CD4-positive, alpha-beta T cell treated with Interleukin-4 for 4 hours (primary cell): Measurements from ENCODE around the gene RP9.
"Not testable (repeated sequence)": the region's sequence is repeated elsewhere in the genome, so short reads cannot be mapped to it uniquely, and the experiment has no call there.

Experiments
- DNase-seq: peaks from one replicate; pipeline ENCODE4 v3.0.0-alpha.2; 2020

Gene RP9

DNA sequence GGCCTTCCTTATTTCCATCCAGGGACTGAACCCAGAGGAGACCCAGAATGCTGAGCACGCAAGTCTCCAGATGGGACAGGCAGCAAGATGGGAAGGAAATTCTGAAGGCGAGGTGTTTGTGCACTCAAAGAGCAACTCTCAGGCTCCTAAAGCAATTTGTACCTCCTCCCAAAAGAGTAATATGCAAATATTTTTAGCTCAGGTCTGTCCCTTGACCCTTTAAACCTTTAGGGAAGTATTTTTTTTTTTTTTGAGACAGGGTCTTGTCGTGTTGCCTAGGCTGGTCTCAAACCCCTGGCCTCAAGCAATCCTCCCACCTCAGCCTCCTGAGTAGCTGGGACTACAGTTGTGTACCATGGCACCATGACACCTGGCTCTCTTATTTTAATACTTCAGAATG, 8.4 kb downstream of the RP9 start:
- DNase-seq = no peak

DNA sequence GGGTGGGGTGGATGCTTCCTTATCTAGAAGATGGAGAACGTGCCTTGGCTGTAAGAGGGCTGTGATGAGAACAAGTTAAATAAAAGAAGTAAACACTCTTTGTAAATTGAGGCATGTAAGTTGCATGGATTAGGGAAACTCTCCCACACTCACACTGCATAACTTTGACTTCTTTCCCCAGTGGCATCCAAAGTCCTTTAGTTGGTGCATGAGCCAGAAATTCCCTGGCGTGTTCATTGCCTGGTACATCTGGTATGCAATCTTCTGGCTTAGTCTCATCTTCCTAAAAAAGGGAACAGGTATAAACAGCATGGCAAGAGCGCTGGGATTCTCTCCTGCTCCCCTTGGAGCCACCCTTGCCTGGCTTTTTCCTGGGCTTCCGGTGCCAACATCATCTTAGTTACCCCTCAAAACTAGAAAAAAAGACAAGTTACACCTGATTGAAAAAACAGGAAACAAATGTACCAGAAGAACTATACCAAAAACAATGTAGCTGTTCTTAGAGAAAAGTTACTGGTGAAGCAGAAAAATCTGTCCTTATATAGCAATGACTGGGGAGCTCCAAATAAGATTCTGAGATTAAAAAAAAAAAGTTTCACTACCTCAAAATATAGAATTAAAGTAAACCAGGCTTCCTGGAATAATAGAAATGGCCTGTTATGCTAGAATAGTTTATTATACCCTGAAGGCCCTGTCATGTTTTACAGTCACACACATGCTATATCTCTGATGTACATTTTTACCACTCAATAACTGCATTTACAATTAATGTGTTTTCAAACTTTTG, 9.9 kb downstream of the RP9 start:
- no peak for DNase-seq

DNA sequence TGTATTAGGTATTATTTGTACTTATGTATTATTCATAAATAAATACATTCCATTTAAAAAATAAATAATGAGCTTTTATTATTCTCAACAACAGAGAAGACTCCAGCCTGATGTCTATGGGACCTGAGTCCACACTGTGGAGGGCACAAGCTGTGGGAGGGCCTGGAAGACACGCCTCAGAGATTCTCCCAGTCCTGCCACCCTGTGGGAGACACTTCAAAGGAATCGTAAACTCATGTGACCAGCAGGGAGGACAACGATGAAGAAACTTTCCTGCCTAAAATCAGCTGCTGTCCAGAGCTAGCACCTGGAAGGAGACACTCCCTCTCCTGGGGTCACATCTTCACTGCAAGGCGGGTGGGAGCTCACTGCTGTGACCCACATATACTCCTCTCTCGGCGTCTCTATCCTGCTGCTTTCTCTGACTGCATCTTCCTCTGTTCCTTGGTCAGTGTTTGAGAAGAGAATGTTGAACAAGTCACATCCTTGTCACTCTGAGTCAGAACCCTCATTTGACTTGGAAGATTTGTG, 14.4 kb downstream of the RP9 start:
- not testable (repeated sequence) for DNase-seq

GRCh38 chr7:33093266-33093665, 15.9 kb downstream of the RP9 start:
- no peak for DNase-seq

DNA sequence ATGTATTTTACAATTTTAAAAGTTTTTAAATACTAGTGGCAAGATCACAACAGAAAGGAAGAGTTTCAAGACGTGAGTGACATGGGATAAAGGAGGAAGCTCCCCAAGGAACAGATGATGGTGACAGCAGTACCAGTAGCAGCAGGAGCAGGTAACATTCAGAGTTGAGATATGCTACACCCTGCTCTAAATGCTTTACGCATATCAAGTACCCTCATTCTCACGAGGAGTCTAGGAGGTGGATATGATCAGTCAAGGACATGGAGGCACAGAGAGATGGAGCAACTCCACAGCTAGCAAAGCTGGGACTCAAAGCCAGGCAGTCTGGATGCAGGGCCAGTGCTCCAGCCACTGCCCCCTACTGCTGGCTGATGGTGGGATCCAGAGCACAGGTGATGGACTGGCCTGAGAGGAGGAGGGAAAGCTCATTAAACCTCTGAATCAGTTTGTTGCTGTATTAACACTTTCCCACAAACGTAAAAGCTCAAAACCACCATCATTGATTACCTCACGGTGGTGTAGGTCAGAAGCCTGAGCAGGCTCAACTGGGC, 17.5 kb downstream of the RP9 start:
- DNase-seq = no peak

DNA sequence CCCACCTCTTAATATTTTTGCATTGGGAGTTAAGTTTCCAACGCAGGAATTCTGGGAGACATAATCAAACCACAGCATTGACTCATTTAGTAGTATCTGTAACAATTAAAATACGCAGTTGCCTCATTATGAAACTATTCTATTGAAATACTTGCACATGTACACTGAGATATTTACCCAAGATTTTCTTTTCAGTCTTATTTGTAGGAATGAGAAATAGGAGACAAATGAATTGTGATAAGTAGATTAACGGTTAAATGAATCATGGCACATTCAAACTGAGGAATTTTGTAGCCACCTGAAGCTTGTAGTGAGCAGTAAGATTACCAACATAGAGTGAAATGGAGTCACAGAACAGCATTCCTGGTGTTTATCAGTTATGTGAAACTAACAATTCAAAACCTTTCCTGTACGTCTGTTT, 18.1 kb downstream of the RP9 start:
- no peak for DNase-seq

GRCh38 chr7:33089142-33089541, 20.1 kb downstream of the RP9 start:
- DNase-seq = no peak

DNA sequence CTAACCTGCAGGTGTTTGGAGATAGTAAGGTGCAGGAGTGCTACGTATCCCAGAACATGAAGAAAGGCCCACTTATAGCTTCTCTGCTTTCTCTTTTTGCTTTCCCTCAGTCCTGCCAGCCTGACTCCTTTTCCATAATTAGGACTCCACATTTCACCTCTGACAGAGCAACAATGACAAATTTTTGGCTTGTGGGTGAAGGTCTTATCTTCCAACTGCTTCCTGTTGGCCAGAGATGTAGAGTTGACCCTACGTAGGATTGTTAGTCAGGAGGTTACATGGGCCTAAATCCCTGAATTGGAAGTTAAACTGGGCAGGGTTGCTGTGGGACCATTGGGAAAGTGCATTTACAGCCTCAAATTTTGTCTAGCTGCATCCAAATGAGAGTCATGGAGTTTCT, 21.3 kb downstream of the RP9 start:
- no peak for DNase-seq

DNA sequence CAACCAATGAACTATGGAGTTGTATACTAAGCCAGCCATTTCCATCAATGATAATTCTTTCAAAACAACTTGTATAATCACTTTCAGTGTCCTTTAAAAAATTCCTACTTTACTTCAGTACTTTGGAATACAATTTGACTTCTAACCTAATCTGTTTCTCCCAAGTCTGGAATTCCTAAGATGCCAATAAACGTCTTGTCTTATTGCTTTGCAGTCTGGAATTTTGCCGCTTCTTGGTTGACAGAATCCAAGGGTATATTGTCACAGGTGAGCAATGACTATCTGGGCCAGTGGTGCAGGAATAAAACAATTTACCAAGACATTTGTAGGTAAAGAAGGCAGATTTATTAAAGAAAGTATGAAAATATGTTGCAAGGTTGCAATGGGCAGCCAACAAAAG, 21.8 kb downstream of the RP9 start:
- DNase-seq = no peak

DNA sequence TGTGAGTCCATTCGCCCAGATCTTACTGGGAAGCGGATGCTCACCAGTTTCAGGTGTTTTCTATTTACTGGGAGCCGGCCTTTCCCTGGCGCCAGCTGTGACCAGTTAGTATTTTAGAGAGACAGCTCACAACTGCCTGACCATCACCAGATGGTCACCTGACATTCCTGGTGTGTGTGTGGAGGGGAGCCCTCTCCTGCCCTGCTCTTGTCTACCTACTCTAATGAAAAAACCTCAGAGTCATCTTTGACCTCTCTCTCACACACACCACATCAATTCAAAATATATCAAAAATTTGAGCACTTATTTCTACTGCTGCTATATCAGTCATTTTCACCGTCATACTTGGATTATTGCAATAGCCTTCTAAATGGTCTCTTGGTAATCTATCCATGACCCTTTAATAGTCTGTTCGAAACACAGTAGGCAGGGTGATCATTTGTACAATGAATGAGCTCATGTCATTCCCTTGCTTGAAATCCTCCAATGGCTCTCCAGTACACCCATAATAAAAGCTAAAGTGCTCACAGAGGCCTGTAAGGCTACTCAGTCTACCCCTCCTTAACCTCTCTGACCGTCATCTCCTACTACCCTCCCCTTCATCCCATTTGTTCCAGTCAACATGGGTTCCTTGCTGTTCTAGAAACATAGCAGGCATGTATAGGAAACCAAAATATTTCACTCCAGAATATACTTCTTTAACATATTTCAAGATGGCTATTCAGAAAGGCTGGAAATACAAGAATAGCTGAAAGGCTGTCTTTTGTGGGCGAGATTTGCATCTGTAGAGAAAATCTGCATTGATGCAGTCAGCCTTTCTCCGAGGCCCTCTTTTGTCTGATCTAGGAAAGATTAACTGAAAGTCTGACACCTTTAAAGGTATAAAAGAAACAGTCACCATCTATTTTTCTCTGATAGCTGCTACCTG, 29.2 kb downstream of the RP9 start:
- DNase-seq = no peak

GRCh38 chr7:33079096-33079495, 30.1 kb downstream of the RP9 start:
- DNase-seq = no peak

- no peak for DNase-seq
These were observed 32.5 kb downstream of the RP9 start for GRCh38 chr7:33076737-33077136.

DNA sequence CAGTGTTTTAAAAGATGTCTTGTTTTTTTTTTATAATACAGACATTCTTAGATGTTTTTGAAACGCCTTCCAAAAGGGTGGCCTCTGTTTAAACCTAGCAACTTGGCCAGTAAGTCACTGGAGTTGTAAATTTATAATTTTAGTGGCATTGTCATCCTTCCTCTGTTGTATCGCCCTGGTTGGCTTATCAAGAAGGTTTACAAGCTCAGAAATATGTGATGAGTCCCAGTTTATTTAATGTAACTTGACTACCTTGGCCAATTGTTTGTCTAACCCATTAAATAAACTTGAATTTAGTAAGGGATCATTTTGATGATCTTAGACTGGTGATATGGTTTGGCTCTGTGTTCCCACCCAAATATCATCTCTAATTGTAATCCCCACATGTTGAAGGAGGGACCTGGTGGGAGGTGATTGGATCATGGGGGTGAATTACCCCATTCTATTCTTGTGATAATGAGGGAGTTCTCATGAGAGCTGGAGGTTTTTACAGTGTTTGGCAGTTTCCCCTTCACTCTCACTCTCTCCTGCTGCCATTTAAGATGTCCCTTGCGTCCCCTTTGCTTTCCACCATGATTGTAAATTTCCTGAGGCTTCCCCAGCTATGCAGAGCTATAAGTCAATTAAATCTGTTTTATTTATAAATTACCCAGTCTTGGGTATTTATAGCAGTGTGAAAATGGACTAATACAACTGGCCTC, 33.2 kb downstream of the RP9 start:
- DNase-seq = no peak

DNA sequence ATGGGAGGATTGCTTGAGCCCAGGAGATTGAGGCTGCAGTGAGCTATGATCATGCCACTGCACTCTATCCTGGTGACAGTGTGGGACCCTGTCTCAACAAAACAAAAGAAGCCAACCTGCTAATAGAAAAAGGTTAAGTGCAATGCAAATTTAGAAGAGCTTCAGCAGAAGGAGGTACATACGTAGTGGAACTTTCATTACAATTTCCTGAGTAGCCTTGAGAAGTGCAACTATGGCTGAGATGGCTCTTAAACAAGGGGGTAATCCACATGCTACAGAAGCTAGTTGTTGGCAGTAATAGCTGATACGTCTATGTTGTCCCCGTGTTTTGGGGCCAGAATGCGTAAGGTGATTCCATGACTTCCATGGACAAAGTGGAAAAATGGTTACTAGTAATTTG, 36.0 kb downstream of the RP9 start:
- DNase-seq = no peak

DNA sequence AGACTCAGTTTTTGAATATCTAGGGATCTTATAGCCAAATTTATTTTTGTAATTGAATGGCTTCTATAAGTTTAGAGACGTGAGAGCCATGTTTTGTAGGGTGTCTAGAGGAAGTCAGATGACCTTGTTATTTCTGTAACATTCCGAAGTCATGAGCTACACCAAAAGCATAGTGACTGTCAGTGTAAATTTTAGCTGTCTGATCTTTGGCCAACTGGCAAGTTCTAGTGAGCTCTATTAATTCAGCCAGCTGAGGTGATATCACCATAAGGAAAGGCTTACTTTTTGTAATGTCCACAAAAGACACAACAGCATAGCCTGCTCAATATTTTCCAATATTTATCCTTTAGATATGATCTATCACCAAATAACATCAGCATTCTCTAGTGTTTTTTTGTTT, 36.7 kb downstream of the RP9 start:
- no peak for DNase-seq

DNA sequence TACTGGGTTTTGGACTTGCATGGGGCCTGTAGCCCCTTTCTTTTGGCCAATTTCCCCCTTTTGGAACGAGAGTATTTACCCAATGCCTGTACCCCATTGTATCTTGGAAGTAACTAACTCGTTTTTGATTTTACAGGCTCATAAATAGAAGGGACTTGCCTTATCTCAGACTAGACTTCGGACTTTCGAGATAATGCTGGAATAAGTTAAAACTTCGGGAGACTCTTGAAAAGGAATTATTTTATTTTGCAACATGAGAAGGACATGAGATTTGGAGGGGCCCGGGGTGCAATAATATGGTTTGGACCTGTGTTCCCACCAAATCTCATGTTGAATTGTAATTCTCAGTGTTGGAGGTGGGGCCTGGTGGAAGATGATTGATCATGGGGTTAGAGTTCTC, 38.4 kb downstream of the RP9 start:
- no peak for DNase-seq

- DNase-seq = no peak
These were observed 38.9 kb downstream of the RP9 start for GRCh38 chr7:33070277-33070676.

DNA sequence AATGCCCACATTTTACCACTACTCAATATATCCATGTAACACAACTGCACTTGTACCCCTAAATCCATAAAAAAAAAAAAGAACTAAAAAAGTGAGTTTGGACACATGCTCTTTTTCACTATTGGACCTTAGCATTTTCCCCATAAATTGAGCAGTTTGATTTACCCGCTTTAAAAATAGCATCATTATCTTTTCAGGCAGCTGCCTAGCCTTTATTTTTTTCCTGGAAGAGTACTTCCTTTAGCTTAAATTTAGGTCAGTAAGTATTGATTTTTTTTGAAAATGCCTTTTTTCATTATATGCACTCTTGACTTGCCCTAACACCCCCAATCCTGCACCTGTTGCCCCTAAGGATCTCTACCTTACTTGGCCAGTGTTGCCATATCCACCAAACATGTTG, 41.3 kb downstream of the RP9 start:
- DNase-seq = no peak

- DNase-seq = no peak
These were observed 42.4 kb downstream of the RP9 start for GRCh38 chr7:33066771-33067170.

- DNase-seq = no peak
These were observed 43.2 kb downstream of the RP9 start for GRCh38 chr7:33065981-33066380.

DNA sequence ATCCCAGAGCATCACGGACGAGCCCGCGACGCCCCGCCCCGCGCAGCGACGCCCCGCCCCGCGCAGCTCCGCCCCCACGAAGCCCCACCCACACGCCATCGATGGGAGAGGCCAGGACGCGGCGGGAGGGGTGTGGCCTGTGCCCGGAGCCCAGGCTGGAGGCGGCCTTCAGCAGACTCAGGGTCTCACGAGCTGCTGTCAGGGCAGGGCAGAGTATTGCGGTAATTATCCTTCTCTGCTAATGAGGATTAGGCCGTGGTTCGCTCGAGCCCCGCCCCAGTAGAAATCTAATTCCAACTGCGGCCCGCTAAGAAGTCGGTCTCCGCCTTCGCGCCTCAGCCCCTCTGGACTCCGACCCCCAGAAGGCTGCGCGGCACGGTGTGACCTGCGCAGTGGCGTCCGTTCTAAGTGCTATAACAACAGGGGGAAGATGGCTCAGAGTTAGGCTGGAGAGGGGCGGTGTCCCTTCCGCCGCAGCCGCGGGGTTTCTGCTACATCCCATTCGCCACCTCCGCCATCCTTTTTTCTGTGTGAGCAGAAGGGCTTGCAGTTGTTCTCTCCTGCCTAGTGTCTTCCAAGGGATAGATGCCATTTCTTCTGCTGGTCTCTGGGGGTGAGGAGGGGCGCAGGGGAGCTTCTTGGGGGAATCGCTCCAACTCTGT, 46.3 kb downstream of the RP9 start:
- DNase-seq = peak; percentile 94

- no peak for DNase-seq
These were observed 47.0 kb downstream of the RP9 start, which contains the start of gene NT5C3A for GRCh38 chr7:33062023-33062781. TSS of gene NT5C3A (minus strand) at chr7:33062776. CDS start at chr7:33062705, 71 bp downstream.
